ENCODE data around the gene MARS2.
"Not testable (repeated sequence)": the region's sequence is repeated elsewhere in the genome, so short reads cannot be mapped to it uniquely, and the experiment has no call there.

MARS2 gene

DNA sequence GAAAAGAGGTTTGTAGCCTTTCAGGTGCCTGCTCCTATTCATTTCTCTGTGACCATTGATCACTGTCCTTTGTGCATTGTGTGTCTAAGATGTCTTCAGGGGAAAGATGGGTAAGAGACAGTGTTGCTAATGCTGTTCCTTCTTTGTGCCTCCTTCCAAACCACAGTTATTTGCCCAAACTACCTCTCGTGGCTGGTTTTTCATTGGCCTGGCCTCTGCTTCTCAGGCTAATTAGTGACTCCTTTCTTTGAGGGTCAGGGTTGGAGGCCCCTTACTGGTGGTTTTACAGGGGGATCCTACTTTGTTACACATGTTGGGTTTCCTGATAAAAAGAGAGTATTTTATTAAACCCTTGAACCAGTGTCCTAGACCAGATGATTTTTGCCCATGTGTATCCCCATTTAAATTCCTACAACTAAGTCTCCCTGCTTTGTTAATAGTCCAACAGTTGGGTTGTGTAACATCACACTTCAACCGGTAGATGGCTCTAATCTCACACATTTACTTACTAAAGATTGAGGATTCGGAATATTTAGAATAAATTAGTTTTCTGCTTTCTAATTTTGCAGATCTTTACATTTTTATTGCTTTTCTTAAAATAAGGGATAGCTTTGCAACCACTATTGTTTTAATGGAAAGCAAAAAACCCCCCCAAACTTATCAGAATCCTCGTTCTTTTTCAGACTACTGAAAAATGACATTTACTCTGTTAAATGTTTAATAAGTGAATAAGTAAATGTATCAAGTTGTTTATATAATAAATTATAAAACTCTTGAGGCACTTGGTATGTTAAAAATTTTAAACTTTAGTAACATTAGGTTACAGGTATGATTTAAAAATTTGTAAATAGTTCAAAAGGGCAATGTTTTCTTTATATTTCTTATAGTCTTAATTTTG is 2.4 kb downstream of the MARS2 start:
- DNase-seq, result no peak

DNA sequence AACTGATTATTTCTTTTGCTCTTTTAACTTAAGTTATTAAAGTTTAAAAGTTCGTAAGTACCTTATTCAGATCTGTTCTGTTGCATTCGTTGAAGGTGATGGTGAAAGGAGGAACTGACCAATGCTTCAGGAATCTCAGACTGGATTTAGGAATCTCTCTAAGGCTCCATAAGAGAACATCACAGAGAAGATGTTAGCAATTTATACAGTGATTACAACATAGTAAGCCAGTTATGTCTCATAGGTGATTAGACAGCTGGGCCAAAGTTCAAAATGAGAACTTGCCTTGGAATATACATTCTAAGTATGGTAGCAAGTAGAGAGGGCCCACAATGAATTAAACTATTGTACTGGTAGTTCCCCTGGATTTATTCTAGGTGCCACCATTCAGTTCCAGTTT is 3.2 kb downstream of the MARS2 start:
- DNase-seq, result no peak

DNA sequence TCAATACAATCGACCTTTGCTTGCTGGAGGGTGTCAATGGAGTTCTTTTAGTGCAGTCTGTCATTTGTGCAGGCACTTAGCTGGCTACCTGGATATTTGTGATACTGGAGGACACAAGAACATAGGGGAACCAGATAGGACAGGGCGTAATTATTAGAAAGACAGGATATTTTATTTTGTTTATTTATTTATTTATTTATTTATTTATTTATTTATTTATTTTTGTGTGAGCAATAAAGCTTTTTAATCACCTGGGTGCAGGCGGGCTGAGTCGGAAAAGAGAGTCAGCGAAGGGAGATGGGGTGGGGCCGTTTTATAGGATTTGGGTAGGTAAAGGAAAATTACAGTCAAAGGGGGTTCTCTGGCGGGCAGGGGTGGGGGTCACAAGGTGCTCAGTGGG is 4.0 kb downstream of the MARS2 start:
- not testable (repeated sequence) for DNase-seq

DNA sequence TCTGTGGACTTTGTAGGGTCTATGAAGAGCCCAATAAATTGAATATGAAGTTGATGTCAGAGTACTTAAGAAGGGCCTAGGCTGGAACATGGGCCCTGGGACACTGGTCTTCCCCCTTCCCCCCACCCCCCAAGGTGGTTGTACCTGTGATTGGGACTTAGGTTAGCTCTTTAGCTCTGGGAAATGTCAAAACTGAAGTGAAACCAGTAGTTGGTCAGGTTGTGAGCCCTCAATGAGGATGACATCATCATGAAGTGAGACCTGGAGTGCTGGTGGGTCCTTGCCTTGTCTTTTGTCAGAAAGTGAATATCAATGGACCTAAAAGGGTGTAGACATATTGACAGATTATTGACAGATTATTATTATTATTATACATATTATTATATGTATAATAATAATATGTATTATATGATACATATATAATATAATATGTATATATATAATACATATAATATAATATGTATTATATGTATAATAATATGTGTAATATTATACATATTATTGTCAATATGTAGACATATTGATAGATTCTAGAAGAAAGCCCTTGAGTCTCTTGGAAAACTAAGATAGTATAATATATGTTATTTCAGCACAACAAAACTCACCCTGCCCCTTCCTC is 5.4 kb downstream of the MARS2 start:
- DNase-seq, result peak in 1 of 2 donors; percentile 6

DNA sequence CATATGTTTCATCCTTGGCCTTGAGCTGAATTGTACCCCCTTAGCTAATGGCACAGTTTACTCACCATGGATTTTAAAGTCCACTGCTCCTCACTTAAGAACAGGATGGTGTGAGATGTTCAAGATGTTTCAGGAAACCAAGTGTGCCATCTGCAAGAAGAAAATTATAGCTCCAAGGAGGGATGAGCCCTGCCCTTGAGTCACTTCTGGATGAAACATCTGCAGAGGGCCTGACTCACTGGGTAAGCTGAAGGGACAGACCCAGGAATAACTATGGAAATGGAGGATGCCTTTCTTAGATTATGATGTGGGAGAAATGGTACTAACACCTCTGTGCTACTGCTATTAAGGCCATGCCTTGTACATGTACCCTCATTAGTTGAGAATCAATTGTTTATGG is 6.4 kb downstream of the MARS2 start:
- DNase-seq, result no peak

DNA sequence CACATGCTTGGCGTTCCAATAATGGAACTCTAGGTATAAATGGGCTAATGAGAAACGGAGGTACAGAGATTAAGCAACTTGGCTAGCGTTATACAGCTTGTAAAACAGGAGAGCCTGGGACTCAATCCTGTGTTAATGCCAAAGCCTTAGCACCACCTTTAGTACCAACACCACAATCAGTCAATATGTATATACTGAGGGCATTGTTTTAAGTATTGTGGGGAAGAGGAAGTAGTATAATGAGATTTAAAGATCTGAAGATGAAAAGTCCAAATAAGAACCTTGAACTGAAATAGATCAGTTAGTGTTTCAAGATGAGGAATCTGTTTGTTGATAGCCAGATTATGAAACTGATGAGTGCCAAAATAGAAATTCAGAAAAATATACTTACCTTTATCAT is 8.1 kb downstream of the MARS2 start:
- DNase-seq, result no peak

DNA sequence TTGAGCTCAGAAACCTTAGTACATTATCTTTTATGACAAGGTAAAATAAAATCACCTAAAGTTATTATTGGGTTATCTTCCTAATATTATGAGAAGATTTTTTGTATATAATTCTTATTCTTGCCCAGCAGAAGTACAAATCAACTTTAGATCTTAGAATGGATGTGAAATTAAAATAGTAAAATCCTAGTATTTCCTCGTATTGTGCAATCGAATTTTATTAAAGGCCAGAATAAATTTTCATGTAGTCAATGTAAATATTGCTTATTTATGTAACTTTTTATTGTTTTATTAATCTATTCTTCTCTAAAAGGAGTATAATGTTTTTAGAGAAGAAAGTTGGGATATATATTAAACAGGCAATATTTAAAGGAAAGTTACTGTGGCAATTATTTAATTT is 12.7 kb downstream of the MARS2 start:
- no peak for DNase-seq

DNA sequence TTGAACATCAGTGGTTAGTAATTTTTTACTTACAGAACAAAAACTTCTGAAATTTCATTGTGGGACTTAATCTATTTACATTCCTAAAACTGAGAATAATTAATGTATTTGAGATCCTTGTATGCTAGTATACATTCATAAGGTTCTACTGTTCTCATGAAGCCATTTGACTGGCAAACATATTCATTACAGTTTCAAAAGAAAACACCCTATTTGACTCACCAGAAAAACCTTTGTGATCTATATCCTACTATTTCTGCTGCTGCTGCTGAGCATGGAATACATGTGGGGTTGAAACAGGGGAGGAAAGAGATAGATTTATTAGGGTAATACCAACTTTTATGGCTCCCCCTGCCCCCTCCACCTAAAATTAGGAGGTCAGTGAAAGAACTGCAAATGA is 21.8 kb downstream of the MARS2 start:
- no peak for DNase-seq

DNA sequence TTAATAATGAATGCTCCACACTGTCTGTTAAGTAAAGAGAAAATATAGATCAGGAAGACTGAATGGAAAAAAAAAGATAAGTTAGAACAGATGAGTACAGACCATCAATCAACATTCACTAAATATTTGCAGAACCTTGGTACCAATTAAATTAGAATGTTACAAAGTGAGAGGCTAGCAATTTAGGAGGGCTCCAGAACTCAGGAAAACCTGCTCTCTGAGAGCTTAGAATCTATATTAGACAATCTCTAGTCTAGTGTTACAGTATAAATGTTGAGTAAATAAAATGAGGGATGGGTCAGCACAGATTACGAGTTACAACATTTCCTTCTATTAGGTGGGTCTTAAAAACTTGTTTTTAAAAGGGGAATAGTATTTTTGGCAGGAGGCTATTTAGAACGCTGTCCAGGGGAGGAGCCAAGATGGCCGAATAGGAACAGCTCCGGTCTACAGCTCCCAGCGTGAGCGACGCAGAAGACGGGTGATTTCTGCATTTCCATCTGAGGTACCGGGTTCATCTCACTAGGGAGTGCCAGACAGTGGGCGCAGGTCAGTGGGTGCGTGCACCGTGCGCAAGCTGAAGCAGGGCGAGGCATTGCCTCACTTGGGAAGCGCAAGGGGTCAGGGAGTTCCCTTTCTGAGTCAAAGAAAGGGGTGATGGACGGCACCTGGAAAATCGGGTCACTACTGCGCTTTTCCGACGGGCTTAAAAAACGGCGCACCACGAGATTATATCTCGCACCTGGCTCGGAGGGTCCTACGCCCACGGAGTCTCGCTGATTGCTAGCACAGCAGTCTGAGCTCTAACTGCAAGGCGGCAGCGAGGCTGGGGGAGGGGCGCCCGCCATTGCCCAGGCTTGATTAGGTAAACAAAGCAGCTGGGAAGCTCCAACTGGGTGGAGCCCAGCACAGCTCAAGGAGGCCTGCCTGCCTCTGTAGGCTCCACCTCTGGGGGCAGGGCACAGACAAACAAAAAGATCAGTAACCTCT is 23.7 kb downstream of the MARS2 start:
- DNase-seq, result not testable (repeated sequence)

DNA sequence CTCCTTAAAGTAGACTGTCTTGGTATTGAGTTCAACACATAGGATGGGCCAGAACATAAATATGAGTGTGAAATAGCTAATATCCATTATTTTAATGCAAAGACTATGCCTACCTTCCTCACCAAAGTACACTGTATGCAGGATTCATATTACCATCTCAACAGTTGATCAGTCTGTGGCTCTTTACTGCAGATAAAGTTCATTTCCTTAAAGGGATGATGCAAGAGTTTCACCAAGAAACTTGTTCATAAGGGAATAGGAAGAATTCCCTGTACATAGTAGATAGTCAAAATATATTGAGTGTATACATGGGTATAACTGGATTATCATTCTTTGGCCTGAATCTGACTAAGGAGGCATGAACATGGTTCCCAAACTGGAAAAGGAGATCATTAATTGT is 35.0 kb downstream of the MARS2 start:
- no peak for DNase-seq

Measured in stimulated activated CD4-positive, alpha-beta T cell treated with anti-CD3 and anti-CD28 coated beads, Interleukin-2, amount 100 ng/mL, for 48 hours (primary cell).